ENCODE measurements around the gene CRIP3.
A peak's percentile ranks its signal among the peaks of the same experiment; 100 is the strongest.
"Not testable (repeated sequence)": the region's sequence is repeated elsewhere in the genome, so short reads cannot be mapped to it uniquely, and the experiment has no call there.

The CRIP3 gene

DNA sequence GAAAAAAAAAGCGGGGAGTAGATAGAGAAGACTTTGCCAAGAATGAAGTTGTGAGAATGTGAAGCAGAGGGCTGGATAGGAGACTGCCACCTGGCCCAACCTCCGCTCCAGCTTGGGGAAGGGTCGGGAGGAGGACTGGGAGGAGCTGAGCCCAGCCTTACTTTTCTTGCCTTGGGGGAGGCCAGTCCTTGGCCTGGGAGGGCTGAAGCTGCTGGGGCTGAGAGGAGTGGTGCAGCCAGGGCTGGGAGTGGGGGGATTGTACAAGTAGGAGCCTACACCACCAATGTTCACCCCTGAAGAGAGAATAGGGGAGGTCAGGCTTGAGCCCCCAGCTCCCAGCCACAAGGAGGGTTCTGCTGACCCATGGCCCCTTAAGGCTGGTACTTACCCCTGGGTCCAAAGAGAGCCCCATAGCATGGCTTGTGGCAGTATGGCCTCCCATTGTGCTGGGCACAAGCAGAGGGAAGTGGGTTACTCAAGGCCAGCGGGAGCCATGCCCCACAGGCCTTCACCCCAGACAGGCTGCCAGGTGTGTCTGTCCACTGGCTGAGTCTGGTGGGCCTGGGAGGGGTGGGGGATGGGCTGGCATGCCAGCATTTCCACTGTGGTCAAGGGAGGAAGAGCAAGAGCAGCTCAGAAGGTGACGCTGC lies 1.1 kb downstream of the CRIP3 start:
- DNase-seq (ENCODE audit: low read depth, low spot score) = peak; percentile 28

DNA sequence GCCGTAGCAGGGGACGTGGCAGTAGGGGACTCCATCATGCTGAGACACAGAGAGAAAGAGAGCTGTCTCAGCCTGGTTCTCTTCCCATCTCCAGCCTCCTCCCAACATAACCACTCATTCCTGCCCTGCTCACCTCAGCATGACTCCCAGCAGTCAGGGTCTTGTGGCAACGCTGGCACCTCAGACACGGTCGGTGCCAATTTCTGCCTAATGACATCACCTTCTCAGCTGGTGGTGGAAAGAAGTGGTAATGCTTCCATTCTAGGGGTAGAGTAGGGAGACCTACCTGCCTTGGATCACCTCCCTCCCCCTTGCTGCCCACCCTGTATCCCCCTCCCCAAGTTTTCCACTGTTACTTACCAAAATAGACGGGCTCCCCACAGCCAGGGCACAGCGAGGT lies 2.5 kb downstream of the CRIP3 start:
- no peak for DNase-seq (ENCODE audit: low read depth, low spot score)

DNA sequence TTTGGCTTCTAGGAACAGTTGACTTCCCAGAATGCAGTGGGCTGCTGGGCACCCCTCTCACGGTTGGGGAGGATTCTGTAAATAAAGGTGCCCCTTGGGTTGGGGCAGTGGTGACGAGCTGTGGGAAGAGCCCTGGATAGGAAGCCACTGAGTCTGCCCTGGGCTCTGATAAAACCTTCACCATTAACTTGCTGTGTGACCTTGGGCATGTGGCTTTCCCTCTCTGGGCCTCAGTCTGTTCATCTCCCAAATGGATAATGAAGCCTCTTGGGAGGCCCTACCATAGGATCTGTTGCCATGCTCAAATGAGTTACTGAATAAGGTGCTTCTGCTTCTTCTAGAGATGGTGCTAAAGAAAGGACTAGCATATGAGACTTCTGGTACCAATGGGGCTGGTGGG lies 3.7 kb downstream of the CRIP3 start:
- DNase-seq (ENCODE audit: low read depth, low spot score) = no peak

DNA sequence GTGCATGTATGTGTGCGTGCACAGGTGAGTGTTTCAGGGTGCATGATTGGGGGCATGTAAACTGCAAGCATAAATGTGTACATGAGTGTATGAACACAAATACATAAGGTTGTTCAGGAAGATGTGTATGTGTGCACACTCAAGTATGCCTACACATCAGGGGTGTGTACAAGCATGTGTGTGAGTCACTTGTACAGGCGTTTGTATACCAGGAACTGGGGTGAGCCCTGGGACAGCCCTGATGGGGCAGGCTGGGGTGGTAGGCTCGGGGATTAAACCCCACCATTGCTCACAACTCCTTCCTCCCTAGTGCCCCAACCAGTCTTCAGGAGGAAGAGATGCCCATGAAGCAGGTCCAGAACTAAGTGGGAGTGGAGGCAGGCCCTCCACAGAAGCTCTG lies 4.3 kb downstream of the CRIP3 start:
- no peak for DNase-seq (ENCODE audit: low read depth, low spot score)

DNA sequence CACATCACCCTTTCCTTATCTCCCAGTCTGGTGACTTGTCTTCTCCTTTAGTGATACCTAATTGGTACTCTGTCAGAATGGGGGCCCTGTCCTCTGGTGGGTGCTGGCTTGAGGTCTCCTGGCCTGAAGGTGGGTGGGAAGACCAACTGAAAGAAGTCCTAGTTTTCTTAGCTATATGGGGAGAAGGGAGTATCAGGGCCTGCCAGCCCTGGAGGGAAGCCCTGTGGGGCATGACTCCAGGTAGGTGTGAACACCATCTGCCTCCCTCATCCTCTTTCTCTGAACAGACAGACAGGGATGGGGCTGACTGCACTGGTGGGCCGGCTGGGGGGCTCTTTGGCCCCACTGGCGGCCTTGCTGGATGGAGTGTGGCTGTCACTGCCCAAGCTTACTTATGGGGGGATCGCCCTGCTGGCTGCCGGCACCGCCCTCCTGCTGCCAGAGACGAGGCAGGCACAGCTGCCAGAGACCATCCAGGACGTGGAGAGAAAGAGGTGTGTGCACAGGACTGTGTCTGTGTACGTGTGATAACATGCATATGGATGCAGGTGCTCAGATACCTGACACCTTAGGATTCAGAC lies 4.8 kb downstream of the CRIP3 start:
- DNase-seq (ENCODE audit: low read depth, low spot score) = no peak

DNA sequence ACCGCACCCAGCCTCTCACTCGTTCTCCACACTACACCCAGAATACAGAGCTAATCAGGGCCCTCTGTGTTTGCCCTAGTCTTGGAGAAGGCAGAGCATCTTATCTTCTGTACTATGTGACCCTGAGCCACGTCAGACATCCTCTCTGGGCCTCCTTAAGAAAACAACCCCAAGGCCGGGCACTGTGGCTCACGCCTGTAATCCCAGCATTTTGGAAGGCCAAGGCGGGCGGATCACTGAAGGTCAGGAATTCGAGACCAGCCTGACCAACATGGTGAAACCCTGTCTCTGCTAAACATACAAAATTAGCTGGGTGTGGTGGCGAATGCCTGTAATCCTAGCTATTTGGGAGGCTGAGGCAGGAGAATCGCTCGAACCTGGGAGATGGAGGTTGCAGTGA lies 5.6 kb downstream of the CRIP3 start:
- not testable (repeated sequence) for DNase-seq (ENCODE audit: low read depth, low spot score)

DNA sequence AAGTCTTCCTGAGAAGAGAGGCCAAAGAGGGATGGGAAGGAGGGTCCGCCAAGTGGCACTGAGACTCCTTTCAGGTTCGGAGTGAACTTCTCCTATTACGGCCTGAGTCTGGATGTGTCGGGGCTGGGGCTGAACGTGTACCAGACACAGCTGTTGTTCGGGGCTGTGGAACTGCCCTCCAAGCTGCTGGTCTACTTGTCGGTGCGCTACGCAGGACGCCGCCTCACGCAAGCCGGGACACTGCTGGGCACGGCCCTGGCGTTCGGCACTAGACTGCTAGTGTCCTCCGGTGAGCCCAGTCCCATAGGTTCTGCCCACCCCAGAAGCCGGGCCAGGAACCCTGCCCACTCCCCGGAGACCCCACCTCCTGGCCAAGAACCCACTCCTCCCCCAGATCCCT lies 6.5 kb downstream of the CRIP3 start:
- no peak for DNase-seq (ENCODE audit: low read depth, low spot score)

DNA sequence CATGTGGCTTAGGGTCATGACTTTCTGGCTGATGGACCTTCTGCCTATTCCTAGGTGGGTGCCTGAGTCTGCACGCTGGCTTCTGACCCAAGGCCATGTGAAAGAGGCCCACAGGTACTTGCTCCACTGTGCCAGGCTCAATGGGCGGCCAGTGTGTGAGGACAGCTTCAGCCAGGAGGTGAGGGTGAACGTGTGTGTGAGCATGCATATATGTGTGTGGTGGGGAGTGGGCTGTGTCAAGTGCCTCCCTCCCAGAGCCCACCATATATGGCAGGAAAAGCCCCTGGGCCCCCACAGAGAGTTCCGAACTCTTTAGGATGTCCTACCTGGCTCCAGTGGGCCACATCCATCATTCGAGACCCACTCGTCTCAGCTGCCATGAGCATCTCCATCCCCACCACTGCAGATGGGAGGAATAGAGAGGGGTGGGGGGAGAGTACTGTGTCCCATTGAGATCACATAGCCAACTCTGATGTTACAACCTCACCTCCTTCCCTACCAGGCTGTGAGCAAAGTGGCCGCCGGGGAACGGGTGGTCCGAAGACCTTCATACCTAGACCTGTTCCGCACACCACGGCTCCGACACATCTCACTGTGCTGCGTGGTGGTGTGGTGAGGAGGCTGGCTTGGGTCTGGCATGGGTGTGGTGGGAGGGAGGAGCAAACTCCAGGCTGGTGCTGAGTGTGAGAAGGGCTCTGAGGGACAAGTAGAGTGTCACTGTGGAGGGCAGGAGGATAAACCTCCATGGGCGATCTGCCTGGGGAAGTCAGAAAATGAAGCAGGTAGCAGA lies 7.3 kb downstream of the CRIP3 start:
- DNase-seq (ENCODE audit: low read depth, low spot score) = no peak

DNA sequence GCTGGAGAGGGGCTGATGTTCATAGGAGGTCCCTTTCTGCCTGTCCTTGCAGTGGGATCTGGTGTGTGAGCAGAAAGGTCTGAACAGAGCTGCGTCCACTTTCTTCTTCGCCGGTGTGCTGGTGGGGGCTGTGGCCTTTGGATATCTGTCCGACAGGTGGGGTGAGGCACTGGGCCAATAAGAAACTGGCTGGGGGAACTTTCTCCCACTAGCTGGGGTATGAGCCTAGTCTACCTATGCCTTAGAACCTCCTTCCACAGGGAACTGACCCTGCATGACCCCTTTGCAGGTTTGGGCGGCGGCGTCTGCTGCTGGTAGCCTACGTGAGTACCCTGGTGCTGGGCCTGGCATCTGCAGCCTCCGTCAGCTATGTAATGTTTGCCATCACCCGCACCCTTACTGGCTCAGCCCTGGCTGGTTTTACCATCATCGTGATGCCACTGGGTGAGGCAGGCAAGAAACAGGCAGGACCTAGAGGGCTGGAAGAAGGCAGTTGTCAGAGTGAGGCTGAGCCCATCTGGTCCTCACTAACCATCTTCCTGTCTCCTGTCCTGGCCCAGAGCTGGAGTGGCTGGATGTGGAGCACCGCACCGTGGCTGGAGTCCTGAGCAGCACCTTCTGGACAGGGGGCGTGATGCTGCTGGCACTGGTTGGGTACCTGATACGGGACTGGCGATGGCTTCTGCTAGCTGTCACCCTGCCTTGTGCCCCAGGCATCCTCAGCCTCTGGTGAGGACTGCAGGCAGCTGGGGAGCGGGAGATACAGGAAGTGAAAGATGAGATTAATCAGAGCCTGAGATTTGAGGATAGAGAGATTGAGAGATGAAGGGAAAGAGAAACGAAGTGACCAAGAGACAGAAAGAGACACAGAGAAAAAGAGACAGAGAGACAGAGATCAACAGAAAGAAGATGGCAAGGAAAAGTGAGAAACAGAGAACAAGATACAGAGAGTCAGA lies 9.0 kb downstream of the CRIP3 start:
- no peak for DNase-seq (ENCODE audit: low read depth, low spot score)

DNA sequence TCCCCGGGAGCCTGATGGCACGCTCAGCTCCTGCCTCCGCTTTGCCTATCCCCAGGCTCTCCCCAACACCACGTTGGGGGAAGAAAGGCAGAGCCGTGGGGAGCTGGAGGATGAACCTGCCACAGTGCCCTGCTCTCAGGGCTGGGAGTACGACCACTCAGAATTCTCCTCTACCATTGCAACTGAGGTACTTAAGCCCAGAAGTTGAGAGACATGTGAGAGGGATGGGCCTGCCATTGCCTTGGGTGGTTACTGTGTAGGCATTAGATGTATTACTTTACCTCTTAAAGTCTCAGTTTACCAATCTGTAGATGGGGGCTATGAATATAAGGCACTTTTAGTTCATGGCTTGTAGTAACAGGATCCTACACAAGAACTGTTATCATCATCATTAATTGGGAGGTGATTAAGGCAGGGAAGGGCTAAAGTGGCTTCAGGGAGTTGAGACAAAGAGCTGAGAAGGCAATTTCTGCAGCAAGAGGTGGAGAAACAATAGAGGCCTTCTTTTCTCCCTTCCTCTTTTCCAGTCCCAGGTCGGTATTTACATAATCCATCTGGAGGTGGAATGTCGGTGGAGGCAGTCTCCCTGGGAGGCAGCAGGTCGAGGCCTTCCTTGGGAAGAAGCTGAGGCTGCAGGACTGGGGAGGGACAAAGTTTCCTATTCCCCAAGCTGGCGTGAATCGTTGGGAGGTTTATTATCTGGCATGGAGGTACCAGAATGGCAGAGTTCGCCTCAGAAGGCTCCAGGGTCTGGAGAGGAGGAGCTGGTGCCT lies 9.9 kb downstream of the CRIP3 start:
- no peak for DNase-seq (ENCODE audit: low read depth, low spot score)

DNA sequence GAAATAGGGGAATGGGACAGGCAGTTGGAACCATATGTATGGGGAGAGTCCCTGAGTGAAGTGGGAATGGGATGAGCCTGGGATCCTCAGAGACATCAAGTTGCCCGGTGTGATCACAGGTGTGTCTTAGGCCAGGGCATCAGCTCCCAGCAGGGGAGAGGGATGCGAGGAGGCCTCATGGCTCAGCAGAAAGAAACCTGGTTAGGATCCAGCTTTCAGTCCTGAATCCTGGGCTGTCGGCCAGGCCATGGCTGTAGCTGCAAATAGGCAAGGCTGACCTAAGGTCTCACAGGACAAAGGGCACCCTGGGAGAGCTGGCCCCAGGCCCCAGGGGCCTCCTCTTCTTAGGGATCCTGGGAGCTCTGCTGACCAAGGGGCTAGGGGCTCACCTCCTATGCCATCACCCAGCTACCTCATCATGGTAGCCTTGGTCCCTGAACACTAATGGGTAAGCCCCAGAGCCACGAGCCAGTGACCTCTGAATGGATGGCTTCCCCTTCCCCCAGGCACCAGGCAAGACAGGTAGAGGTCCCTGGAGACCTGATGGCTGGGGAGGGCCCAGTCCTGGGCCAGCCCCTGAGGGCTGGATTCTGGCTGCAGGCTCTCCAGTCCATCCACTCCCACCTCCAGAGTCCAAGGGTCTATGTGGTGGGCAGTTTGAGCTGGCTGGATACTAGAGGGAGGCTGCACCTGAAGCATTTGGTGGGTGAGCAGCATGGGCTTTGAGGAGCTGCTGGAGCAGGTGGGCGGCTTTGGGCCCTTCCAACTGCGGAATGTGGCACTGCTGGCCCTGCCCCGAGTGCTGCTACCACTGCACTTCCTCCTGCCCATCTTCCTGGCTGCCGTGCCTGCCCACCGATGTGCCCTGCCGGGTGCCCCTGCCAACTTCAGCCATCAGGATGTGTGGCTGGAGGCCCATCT lies 10.7 kb downstream of the CRIP3 start, which contains the start of gene SLC22A7:
Gene SLC22A7, plus strand, starts transcription at position 617 of the 921 bp plus-strand sequence. Its CDS starts 99 bp downstream, at position 716.
- no peak for DNase-seq (ENCODE audit: low read depth, low spot score)

DNA sequence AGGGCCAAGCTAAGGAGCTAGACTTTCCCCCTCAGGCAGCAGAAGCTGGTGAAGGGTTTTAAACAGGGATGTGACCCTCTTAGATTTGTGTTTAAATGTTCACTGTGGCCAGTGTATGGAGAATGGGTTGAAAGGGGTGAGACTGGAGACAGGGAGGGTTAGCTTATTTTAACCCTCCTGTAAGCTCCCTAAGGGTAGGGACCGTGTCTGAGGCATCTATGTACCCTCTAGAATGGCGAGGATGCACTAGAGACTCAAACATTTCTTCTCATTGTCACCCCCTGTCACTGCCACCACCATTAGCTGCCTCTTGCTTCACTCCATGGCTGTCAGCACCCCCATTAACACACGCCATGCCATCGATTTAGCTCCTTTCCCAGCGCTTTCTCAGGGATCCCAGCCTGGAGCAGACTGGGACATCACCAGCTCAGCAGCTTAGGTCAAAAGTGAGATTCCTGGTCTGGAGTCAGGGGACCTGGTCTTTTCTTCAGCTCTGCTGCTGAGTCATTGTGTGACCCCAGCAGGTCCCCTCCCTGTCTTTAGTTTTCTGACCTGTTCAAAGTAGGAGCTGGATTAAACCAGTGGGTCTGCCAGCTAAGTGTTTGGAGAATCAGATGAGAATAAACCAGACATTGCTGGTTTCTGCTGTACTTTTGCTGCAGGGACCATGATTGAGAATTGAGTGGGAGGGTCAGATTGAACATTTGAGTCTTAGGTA lies 11.7 kb downstream of the CRIP3 start:
- no peak for DNase-seq (ENCODE audit: low read depth, low spot score)

DNA sequence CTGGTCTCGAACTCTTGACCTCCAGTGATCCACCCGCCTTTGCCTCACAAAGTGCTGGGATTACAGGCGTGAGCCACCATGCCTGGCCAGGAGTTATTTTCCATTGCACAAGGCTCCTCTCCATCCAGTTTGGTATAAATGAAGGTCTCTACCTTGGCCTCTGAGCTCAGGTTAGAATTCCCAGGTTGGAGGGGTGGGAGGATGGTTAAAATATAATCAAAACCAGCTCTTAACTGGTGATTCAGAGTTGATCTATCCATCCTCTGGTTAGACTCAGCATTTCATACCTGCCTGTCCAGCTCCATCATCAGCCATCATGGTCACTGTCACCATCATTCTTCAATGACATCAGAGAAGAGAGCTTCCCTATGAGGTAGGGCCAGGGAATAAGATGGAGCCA lies 13.2 kb downstream of the CRIP3 start:
- DNase-seq (ENCODE audit: low read depth, low spot score) = no peak

DNA sequence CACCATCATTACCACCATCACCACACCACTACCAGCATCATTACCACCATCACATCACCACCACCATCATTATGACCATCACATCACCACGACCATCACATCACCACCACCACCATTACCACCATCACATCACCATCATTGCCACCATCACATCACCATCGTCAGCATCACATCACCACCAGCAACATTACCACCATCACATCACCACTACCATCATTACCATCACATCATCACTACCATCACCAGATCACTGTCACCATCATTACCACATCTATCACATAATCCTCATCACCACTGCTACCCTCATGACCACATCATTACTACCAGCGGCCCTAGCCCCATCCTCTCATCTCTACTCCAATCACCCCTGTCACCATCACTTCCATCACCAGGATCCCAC lies 14.1 kb downstream of the CRIP3 start:
- DNase-seq (ENCODE audit: low read depth, low spot score) = no peak

DNA sequence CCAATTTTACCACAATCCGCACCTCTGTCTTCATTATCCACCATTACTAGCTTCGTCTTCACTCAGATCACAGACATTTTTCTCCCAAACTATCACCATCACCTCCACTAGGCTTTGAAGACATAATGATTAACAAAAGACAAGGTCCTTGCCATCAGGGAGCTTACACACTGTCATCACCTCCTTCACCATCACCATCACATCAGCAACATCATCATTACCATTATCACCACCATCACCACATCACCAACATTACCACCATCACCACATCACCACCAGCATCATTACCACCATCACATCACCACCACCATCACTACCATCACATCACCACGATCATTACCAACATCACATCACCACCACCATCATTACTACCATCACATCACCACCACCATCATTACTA lies 14.9 kb downstream of the CRIP3 start:
- no peak for DNase-seq (ENCODE audit: low read depth, low spot score)

DNA sequence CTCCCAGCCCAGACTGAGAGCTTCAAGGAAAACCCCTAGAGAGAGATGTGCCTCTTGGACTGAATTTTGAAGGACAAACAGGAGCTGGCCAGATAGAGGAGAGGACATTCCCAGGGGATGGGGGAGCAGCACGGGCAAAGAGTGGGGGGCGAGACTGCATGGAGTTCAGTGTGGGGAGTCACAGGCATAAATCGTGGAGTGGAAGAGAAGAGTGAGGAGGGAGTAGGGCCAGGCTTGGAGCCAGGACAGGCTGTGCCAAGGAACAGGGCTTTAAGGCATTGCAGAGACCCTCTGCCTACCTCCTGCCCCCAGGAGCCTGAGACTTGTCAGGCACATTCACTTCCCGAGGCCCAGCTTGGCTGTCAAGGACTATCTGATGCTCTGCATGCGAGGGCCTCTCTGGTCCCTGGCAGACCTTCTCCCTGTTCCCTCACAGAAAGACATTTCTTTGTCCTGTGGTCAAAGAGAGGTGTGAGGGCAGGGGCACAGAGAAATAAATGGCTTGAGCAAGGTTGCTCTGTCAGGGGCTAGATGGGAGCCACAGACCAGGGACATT lies 15.8 kb downstream of the CRIP3 start:
- no peak for DNase-seq (ENCODE audit: low read depth, low spot score)

DNA sequence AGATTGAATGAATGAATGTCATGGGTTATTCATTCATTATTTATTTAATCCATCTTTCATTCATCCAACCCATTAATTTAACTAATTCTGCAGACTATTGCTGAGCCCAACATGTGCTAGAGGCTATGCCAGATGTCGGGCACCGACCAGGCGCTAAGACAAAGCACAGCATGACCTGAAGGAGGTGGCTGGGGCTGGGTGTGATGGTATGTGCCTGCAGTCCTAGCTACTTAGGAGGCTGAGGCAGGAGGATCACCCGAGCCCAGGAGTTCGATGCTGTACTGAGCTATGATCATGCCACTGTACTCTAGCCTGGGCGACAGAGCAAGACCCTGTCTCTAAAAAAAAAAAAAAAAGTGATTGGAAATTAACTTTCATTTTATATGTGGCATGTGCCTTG lies 16.3 kb downstream of the CRIP3 start:
- DNase-seq (ENCODE audit: low read depth, low spot score) = no peak

DNA sequence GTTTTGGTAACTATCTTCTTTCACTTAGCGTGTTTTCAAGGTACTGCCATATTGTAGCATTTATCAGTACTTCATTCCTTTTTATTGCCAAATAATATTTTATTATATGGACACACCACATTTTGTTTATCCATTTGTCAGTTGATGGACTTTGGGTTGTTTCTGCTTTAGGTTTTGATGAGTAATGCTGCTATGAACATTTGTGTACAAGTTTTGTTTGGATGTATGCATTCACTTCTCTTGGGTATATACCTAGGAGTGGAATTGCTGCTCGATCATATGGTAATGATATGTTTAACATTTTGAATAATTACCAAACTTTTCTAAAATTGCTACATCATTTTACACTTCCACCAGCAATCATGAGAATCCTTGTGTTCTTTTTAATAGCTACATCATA lies 16.9 kb downstream of the CRIP3 start:
- no peak for DNase-seq (ENCODE audit: low read depth, low spot score)

DNA sequence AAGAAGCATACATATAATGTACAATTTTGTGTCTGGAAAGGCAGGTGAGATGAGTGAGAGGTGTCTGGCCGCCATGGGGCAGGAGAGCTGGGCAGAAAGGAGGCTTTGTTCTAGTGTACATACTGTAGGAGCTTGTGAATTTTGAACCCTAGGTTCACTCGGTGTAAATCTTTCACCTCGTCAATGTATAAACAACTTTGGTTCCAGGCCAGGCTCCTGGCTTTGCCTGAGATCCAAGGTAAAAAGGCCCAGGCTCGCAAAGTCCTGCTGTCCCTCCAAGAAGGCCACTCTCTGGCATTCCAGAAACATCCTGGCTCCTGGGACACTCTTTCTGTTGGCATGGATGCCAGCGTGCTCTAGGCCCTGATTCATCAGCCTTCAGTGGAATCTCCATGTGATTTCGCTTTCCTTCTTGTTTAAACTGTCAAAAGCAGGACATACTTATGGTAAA lies 17.7 kb downstream of the CRIP3 start:
- DNase-seq (ENCODE audit: low read depth, low spot score) = no peak
